HL-60 (cell line): ENCODE results near the gene TMEM183A.
"Not testable (repeated sequence)": the region's sequence is repeated elsewhere in the genome, so short reads cannot be mapped to it uniquely, and the experiment has no call there.

ENCODE experiments used
- TF ChIP-seq, protein P1 (sequence below): IDR thresholded peaks from one replicate; pipeline ENCODE4 v1.5.1; 2011; ENCODE audit warnings: low read length, control low read depth, inconsistent platforms; ENCODE audit not compliant: insufficient read depth
- TF ChIP-seq, protein P2 (sequence below): IDR thresholded peaks from 2 replicates; pipeline ENCODE4 v1.6.1; 2012; ENCODE audit warnings: low read depth; ENCODE audit not compliant: insufficient replicate concordance

DNA sequence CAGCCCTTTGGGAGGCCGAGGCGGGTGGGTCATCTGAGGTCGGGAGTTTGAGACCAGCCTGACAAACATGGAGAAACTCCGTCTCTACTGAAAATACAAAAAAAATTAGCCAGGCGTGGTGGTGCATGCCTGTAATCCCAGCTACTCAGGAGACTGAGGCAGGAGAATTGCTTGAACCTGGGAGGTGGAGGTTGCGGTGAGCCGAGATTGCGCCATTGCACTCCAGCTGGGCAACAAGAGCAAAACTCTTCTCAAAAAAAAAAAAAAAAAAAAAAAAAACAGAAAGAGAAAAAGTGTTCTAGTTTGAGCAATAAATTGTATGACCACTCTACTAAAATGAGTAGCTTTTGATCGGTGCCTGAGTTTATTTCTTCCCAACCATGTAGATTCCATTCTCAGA lies 21.1 kb upstream of the TMEM183A start:
- TF ChIP-seq, protein P1, sequence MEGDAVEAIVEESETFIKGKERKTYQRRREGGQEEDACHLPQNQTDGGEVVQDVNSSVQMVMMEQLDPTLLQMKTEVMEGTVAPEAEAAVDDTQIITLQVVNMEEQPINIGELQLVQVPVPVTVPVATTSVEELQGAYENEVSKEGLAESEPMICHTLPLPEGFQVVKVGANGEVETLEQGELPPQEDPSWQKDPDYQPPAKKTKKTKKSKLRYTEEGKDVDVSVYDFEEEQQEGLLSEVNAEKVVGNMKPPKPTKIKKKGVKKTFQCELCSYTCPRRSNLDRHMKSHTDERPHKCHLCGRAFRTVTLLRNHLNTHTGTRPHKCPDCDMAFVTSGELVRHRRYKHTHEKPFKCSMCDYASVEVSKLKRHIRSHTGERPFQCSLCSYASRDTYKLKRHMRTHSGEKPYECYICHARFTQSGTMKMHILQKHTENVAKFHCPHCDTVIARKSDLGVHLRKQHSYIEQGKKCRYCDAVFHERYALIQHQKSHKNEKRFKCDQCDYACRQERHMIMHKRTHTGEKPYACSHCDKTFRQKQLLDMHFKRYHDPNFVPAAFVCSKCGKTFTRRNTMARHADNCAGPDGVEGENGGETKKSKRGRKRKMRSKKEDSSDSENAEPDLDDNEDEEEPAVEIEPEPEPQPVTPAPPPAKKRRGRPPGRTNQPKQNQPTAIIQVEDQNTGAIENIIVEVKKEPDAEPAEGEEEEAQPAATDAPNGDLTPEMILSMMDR, result not testable (repeated sequence)
- TF ChIP-seq, protein P2, sequence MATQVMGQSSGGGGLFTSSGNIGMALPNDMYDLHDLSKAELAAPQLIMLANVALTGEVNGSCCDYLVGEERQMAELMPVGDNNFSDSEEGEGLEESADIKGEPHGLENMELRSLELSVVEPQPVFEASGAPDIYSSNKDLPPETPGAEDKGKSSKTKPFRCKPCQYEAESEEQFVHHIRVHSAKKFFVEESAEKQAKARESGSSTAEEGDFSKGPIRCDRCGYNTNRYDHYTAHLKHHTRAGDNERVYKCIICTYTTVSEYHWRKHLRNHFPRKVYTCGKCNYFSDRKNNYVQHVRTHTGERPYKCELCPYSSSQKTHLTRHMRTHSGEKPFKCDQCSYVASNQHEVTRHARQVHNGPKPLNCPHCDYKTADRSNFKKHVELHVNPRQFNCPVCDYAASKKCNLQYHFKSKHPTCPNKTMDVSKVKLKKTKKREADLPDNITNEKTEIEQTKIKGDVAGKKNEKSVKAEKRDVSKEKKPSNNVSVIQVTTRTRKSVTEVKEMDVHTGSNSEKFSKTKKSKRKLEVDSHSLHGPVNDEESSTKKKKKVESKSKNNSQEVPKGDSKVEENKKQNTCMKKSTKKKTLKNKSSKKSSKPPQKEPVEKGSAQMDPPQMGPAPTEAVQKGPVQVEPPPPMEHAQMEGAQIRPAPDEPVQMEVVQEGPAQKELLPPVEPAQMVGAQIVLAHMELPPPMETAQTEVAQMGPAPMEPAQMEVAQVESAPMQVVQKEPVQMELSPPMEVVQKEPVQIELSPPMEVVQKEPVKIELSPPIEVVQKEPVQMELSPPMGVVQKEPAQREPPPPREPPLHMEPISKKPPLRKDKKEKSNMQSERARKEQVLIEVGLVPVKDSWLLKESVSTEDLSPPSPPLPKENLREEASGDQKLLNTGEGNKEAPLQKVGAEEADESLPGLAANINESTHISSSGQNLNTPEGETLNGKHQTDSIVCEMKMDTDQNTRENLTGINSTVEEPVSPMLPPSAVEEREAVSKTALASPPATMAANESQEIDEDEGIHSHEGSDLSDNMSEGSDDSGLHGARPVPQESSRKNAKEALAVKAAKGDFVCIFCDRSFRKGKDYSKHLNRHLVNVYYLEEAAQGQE, result not testable (repeated sequence)
